ENCODE results near the gene TOP2B. TPM values are rescaled to one million over a fixed set of nuclear protein-coding genes. Genes with fewer than 3 reads are reported as not detected.

TOP2B gene
- total RNA-seq, 1 experiment from 2014 or later: 45.4 TPM

- H3K9me3 ChIP-seq: no peaks in the 10 kb centered on the region
- no peak overlapping the region for H3K4me3 ChIP-seq
- peaks cover 5% of the 10 kb centered on the region for H3K36me3 ChIP-seq
- no peak for DNase-seq
- H3K27me3 ChIP-seq: no peaks in the 10 kb centered on the region
Observed at GRCh38 chr3:25597535-25598101, 67.1 kb downstream of the TOP2B start.

- Histone ChIP-seq H3K36me3 (peaks cover 5% of the 10 kb centered on the region), H3K4me3 (no peak overlapping the region), H3K9me3 (no peaks in the 10 kb centered on the region), H3K27me3 (no peaks in the 10 kb centered on the region)
- no peak for DNase-seq
Observed at GRCh38 chr3:25594007-25594502, 70.7 kb downstream of the TOP2B start.

DNA sequence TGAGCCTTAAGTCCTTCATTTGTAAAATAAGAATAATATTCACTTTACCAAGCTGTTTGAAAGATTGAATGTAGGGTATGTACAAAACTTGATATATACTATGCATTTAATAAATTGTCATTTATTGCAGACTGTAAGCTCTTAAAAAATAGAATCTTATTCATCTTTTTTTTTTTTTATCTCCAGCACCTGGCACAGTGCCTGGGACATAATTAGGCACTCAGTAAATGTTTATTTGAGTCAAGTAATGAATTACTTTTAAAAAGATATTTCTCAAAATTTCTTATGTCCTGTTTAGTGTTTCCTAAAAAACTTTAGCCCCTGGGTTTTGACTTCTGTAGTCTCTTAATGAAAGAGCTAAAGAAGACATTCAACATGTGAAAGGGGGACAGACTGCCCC lies 71.7 kb downstream of the TOP2B start:
- no peak for DNase-seq
- Histone ChIP-seq H3K36me3 (peaks cover 2% of the 10 kb centered on the region), H3K4me3 (no peak overlapping the region), H3K27me3 (no peaks in the 10 kb centered on the region), H3K9me3 (no peaks in the 10 kb centered on the region)

DNA sequence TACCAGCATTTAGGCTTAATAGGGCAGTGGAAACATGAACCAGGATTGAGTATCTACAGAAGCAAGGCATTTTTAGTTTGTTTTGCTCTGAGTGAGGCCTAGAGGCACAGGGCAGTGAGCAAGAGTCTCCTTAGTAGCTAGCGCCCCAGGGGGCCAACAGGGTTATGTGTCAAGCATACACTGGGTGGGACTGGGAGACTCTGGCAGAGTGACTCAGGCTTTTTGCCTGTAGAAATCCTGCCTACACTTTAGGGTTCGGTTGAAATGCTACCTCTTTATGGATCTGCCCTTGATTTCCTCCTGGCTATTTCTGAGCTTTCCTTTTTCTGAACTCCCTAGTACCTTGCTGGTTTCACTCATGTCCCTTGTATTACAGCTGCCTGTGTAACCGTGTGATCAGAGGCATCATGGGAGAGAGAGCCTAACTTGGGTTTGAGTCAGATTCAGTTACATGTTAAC lies 72.2 kb downstream of the TOP2B start:
- DNase-seq: peak; percentile 63
- Histone ChIP-seq H3K4me3 (no peak overlapping the region), H3K9me3 (no peaks in the 10 kb centered on the region), H3K27me3 (no peaks in the 10 kb centered on the region), H3K36me3 (no peaks in the 10 kb centered on the region)

- no peaks in the 10 kb centered on the region for H3K27me3 ChIP-seq
- H3K4me3 ChIP-seq: no peak overlapping the region
- H3K36me3 ChIP-seq: no peaks in the 10 kb centered on the region
- no peaks in the 10 kb centered on the region for H3K9me3 ChIP-seq
- no peak for DNase-seq
Observed at GRCh38 chr3:25589783-25590258, 74.9 kb downstream of the TOP2B start.

GRCh38 chr3:25589104-25589782 lies 75.5 kb downstream of the TOP2B start:
- Histone ChIP-seq H3K9me3 (no peaks in the 10 kb centered on the region), H3K36me3 (no peaks in the 10 kb centered on the region), H3K27me3 (no peaks in the 10 kb centered on the region), H3K4me3 (no peak overlapping the region)
- no peak for DNase-seq

DNA sequence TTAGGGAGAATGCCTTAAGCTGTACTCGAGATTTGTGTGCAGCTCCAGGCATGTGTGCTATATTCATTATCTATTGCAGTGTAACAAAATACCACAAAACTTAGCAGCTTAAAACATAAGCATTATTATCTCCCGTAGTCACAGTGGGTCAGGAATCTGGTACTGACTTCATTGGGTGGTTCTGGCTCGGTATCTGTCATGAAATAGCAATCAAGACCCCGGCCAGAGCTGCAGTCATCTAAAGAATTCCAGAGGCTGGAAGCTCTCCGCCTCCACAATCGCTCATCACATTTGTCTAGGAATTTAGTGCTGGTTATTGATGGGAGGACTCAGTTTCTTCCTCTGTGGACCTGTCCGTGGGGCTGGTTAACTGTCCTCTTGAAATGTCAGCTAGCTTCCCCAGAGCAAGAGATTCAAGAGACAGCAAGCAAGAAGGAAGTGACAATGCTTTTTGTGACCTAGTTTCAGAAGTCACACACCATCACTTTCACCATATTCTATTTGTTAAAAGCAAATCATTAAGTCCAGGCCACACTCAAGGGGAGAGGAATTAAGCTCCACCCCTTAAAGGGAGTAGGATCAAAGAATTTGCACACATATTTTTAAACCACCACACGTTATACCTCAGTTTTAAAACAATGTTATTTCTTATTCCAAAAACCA lies 76.1 kb downstream of the TOP2B start:
- DNase-seq: no peak
- no peaks in the 10 kb centered on the region for H3K9me3 ChIP-seq
- H3K36me3 ChIP-seq: no peaks in the 10 kb centered on the region
- H3K4me3 ChIP-seq: no peak overlapping the region
- H3K27me3 ChIP-seq: no peaks in the 10 kb centered on the region

GRCh38 chr3:25587975-25588374 lies 76.7 kb downstream of the TOP2B start:
- Histone ChIP-seq H3K4me3 (no peak overlapping the region), H3K27me3 (no peaks in the 10 kb centered on the region), H3K9me3 (no peaks in the 10 kb centered on the region), H3K36me3 (no peaks in the 10 kb centered on the region)
- DNase-seq: no peak

DNA sequence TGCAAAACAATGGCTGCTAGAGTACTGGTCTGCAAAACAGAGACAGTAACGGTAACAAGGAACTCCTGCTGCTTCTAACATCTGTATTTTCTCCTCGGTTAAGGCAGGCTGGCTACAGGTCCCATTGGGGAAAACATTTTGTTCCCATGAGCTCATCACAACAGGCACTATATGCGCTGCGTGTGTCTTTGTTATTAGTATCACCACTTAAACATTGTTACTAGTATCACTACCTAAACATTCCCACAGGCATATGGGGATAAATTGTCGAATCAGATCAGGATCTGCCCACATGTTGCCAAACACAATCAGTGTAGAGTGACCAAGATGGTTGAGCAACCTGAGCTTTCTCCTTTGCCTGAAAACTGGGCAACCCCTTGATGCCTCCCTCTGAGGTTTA lies 77.2 kb downstream of the TOP2B start:
- Histone ChIP-seq H3K9me3 (no peaks in the 10 kb centered on the region), H3K36me3 (no peaks in the 10 kb centered on the region), H3K4me3 (no peak overlapping the region), H3K27me3 (no peaks in the 10 kb centered on the region)
- DNase-seq: no peak

DNA sequence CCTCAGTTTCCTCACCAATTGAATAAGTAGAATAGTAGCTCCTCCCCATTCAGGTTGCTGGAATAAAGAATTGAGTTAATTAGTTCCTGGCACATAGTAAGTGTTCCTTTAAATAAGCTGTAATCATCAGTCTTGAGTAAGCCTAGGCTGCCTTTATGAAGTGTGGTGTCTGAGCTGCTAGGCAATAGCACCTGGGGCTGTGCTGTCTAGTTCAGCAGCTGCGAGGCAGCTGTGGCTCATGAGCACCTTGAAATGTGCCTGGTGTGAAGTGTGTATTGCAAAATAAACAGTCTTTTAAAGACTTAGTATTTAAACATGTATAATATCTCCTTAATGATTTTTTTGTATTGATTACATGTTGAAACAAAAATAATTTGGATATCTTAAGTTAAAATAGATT lies 77.6 kb downstream of the TOP2B start:
- H3K27me3 ChIP-seq: no peaks in the 10 kb centered on the region
- DNase-seq: no peak
- H3K36me3 ChIP-seq: no peaks in the 10 kb centered on the region
- no peaks in the 10 kb centered on the region for H3K9me3 ChIP-seq
- no peak overlapping the region for H3K4me3 ChIP-seq

DNA sequence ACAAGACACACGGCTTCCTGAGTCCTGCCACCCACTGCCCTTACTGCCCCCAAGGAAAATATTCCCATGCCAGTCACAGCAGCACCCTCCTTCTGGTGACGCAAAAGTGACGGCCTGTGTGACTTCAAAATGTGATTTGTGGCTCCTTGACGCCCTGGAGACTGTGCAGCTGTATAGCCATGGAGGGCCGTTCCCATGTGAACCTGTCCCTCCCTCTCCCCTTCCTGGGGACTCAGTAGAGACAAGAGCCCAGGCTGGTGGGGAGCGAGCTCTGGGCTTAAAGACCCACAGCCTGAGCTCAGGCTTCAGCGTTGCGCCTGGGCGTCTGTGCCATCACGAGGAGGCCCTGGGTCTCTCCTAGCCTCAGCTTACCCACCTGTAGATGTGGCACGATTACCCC lies 78.2 kb downstream of the TOP2B start:
- DNase-seq: no peak
- H3K36me3 ChIP-seq: no peaks in the 10 kb centered on the region

GRCh38 chr3:25586167-25586505 lies 78.6 kb downstream of the TOP2B start:
- H3K36me3 ChIP-seq: no peaks in the 10 kb centered on the region
- H3K27me3 ChIP-seq: no peaks in the 10 kb centered on the region
- H3K4me3 ChIP-seq: no peak overlapping the region
- H3K9me3 ChIP-seq: no peaks in the 10 kb centered on the region
- DNase-seq: no peak

More for the DNA sequence above, 78.2 kb downstream of the TOP2B start:
- H3K27me3 ChIP-seq: no peaks in the 10 kb centered on the region
- no peak overlapping the region for H3K4me3 ChIP-seq
- H3K9me3 ChIP-seq: no peaks in the 10 kb centered on the region

DNA sequence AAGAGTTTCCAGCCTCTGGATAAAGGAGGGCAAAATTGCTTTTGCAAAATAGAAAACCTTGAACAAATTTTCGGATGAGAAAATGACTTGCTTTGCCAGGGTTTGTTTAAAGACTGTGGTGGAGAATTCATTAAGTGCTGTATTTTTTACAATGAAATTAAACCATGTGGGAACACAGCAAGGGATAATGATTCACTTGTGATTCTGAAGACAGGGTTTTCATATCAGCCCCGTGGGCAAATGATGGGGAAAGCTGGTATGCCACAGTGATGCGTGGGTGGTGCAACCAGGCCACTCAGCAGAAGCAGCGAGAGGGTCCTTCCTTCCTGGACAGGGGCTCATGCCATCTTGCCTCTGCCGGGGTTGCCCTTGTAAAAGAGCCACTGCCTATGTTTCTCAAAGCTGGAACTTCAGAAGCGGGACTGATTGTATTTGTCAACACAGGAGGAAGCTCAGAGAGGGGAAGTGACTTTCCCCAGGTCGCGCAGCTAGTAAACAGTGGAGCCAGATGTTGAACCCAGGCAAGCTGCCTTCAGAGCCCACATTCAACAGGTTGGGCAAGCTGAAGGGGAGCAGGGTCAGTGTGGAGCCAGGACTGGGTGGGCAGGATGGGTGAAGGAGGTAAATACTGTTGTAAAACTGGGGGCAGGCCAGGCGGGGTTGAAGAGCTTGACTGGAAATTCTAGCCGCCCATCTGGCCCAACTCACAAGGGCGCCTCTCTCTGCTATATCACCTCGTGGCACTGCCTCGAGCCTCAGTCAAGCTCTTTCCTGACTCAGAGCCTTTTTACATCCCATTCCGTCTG lies 79.1 kb downstream of the TOP2B start:
- Histone ChIP-seq H3K27me3 (no peaks in the 10 kb centered on the region), H3K36me3 (no peaks in the 10 kb centered on the region), H3K4me3 (no peak overlapping the region), H3K9me3 (no peaks in the 10 kb centered on the region)
- DNase-seq: no peak

DNA sequence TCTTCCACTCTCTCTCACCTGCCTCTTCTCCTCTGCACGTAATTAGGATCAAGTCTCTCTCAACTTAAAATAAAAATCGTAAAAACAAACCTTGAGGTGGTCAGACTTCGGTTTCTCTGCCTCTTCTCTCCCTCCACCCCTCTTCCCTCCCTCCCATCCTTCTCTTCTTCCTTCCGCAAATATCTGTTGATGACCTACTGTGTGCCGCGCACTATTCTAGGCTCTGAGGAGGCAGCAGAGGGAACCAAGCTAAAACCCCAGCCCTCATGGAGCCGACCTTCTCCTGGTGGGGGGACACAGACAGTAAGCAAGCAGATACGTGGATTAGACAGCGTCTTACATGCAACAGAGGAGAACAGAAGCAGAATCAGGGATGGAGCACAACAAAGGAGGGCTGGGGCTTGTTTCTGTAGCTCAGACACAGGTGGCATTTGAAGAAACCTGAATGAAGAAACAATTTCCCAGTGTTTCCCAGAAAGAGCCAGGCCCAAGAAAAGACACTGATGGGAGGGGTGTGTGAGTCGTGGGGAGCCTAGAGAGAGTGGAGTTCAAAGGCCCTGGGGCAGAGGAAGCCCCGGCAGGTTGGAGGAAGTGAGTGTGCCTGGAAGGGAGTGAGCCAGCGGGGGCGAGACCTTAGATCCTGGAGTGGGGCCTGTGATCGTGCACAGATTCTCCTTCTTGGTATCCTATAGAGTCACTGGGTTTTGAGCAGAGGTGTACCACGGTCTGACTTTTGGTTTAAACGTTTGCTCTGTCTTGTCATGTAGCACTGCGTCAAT lies 80.5 kb downstream of the TOP2B start:
- no peaks in the 10 kb centered on the region for H3K27me3 ChIP-seq
- H3K36me3 ChIP-seq: no peaks in the 10 kb centered on the region
- no peaks in the 10 kb centered on the region for H3K9me3 ChIP-seq
- no peak overlapping the region for H3K4me3 ChIP-seq
- DNase-seq: no peak

GRCh38 chr3:25583343-25583742 lies 81.4 kb downstream of the TOP2B start:
- no peaks in the 10 kb centered on the region for H3K36me3 ChIP-seq
- H3K27me3 ChIP-seq: no peaks in the 10 kb centered on the region
- no peak for DNase-seq

DNA sequence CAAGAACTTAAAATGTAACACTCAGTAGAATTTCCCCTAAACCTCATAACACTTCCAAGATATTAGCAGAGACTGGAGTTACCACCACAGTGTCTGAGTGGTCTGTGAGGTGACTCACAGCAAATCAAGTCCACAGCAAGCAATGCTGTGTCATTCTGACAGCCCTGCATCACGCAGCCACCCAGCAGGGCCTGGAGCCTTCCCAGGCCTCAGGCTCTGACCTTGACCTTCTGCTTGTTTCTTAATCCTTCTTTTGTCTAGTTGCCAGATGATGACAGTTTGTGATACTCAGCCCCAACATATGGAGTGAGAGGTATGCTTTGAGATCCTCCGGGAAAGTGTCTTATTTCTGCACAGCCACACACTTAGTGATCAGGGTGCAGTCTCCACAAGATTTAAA lies 82.5 kb downstream of the TOP2B start:
- peak; percentile 92 for DNase-seq
- no peaks in the 10 kb centered on the region for H3K27me3 ChIP-seq
- H3K4me3 ChIP-seq: no peak overlapping the region
- no peaks in the 10 kb centered on the region for H3K36me3 ChIP-seq
- H3K9me3 ChIP-seq: no peaks in the 10 kb centered on the region

More at GRCh38 chr3:25583343-25583742, 81.4 kb downstream of the TOP2B start:
- H3K4me3 ChIP-seq: no peak overlapping the region
- H3K9me3 ChIP-seq: no peaks in the 10 kb centered on the region

Measured in MG63 (cell line).